ENCODE data around the gene CKS2.

The CKS2 gene

DNA sequence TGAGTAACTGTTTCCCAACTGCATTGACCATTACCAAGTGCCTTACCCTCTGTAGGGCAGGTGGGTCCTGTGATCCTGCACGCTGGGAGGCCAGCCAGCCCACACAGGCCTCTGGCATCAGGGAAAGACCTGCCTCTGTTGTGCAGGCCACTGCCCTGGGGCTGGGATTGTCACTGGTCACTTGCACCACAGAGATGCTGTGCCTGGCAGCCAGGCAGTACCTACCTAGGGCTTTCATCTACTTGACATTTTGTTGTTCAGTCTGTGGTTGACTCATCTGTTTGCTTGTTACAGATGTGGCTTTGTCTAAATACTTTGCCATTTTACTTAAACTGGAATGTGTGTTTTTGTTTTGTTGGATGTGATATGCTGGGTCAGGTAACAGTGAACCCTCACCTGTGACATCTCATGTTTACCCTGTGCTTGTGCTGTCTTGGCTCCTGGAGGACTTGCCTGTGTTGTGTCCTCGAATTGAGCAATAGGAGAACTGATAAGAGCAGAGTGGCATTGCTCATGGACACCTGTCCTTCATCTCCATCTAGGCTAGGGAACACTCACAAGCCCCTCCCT, 40.1 kb downstream of the CKS2 start:
- DNase-seq, result no peak

DNA sequence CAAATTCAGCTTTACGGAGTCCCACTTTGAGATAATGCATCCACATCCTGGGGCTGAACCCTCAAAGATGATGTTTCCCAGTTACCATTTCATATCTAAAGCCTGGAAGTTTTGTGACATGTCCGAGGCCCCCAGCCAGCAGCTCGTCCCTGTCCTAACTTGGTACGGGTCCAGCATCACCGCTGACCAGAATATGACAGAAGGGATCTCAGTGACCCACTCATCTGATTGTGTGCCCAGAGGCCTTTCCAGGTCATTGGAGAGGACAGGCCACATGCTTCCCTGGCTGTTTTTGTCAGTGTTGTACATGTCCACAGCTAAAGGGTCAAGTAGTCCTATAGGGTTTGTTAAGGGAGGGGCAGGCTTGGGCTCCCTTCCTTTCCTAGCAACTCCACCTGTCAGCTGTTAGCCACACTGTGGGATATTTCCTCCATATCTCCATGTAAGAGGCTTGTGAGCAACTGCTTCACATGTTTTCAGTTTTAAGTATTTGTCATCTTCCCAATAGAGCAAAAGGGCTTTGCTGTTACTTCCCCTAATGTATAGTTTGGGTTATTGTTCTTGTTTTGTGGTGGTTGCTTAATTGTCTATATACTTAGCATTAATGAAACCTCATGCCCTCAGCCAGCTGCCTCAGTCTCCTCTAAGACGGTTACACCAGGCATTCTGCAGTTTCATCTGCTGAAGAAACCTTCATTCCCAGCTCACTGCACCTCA, 40.7 kb downstream of the CKS2 start:
- no peak for DNase-seq

DNA sequence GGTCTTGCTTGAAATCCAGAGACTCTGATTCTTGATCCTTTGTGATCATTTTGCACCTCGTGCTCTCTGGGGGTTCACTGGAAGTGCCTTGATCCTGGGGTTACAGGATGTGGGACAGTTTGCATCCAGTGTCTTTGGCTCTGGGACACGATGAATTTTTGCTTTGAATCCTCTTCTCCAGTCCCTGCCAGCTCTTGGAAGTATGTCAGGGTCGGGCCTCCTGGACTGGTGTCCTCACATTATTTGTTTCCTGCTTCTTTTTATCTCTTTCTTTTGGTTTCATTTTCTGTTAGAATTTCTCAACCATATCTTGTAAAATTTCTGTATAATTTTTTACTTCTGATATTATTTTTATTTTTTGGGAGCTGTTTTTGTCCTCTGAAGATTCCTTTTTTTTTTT, 41.5 kb downstream of the CKS2 start:
- no peak for DNase-seq

DNA sequence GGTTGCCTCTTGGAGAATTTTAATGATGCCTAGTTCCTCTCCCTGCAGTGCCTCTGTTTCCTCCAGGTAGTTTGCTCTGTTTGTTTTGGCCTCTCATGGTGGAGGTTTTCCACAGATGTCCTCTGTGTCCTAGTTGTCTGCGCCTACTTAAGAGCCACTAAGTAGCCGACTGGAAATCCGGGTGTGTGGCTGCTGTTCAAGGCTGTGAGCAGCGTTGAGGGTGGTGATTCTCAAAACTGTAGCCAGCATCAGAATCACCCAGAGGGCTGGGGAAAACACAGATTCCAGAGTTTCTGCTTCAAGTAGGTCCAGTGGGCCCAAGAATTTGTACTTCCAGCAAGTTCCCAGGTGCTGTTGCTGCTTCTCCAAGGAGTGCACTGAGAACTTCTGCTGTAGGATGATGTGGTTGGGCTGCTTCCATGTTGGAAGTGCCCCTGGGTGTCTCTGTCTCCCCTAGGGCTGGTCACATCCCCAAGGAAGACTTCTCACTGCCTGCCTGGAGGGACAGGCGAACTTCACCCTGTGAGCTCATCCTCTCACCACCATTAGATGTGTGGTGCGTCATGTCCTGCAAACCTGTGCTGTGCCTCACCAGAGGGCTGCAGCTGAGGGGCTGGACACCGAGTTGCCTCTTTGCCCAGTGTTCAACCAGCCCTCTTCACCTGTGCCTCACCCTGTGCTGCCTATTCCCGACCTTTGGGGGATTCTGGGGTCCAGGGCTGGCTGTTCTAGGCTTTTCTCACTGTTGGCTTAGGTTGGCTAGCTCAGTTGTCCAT, 42.1 kb downstream of the CKS2 start:
- no peak for DNase-seq

DNA sequence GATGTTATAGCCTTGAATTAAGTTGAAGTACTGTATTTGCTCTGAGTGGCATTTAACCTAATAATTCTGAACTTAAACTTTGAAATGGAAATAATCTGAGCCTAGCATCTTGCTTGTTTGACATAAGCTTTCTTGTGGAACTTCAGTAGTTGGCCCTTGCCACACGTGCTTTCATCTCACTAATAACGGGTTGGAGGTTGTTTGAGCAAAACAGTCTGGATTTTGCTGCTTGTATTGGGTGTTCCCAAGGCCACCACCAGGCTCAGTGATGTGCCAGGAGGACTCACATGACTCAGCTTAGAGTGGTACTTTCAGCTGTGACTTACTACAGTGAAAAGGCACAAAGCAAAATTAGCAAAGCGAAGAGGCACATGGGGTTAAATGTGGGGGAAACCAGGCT, 43.0 kb downstream of the CKS2 start:
- no peak for DNase-seq

DNA sequence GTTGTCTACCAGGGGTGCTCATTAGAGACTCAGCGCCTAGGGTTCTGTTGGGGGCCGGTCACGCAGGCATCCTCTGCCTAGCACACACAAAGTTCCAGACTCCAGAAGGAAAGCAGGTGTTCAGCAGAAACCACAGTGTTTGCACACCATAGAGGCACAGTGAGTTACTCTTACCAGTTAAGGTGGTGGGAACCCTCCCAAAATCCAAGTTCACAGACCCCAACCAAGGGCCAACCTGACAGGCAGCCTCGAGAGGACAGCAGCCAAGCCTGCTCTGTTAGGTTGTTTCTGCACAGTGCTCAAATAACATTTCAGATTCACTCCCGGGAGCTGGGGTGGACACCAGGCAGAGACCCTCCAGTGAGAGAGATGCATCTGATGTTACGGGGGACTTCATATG, 43.5 kb downstream of the CKS2 start:
- no peak for DNase-seq

DNA sequence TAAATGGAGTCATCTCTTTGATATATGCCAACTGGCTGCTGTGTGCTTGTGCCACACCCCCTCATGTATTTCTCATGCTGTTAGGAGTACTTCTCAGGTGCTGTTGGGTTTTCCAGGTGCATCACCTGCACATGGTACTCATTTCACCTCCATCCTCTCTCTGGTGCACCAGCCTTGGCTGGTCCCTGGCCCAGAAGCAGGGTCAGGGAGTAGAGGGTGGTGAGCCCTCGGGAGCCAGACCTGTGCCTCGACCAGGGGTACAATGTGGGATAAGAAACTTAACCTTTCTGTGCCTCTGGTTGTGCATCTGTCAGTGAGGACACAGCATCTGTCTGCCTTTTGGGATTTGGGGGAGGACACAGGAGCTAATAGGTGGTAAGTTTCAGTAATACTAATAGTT, 45.8 kb downstream of the CKS2 start:
- no peak for DNase-seq

DNA sequence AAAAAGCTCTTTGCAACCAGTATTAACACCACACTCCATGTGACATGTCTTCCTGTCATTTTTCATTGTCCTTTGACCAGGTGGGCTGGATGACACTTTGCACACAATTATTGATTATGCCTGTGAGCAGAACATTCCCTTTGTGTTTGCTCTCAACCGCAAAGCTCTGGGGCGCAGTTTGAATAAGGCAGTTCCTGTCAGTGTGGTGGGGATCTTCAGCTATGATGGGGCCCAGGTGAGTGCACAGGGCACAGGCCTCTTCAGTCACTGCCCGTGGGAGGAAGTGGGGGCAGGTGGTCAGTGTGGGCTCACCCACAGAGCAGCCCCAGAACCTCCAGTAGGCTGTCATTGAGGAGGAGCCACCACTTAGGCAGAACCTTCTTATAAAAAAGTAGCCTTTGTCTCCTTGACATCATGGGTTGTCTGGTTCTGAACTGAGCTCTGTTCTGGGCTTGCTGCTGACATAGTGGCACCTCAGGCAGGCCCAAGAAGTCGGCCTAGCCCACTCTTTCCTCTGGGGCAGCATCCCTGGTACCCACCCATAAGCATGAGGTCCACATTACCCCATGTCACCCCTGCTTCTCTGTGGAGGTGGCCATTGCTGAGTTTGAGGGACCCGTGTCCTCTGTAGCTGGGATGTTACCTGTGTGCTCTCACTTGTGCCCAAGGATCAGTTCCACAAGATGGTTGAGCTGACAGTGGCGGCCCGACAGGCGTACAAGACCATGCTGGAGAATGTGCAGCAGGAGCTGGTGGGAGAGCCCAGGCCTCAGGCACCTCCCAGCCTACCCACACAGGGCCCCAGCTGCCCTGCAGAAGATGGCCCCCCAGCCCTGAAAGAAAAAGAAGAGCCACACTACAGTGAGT, 46.6 kb downstream of the CKS2 start:
- DNase-seq, result no peak

DNA sequence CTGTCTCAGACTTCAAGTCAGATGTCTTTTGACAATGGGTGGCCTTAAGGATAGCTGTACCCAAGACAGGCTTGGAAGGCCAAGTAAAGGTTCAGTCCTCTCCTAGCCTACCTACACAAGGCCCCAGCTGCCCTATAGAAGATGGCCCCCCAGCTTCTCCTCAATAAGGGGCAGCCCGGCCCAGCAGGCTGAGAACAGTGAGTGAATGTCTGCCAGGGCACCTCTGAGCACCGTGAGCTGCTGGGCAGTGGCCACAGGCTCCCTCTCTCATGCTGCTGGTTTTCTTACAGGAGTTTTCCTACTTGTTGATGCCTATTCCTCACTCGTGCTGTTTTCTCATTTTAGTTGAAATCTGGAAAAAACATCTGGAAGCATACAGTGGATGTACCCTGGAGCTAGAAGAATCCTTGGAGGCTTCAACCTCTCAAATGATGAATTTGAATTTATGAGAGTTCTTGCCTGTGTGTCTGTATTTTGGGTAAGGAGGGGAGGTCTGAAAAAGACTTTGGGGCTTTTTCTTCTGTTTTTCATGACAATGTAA, 47.5 kb downstream of the CKS2 start:
- no peak for DNase-seq

DNA sequence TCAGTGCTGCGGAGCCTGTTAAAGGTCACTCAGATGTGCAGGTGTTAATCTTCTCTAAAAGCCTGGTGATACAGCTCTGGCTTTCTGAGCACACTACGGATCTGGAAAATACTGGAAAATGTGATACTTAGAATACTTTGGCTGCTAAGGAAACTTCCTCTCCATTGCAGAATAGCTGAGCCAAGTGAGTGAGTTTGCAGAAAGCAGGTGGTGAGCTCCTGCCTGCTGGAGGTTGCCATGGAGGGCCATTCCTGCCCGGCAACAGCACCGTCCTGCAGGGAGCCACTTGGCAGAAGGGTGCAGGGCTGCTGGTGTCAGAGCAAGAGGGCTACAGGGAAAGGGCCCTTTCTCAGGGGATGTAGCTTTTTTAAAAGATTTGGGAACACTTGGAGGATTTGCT, 48.0 kb downstream of the CKS2 start:
- DNase-seq, result no peak

DNA sequence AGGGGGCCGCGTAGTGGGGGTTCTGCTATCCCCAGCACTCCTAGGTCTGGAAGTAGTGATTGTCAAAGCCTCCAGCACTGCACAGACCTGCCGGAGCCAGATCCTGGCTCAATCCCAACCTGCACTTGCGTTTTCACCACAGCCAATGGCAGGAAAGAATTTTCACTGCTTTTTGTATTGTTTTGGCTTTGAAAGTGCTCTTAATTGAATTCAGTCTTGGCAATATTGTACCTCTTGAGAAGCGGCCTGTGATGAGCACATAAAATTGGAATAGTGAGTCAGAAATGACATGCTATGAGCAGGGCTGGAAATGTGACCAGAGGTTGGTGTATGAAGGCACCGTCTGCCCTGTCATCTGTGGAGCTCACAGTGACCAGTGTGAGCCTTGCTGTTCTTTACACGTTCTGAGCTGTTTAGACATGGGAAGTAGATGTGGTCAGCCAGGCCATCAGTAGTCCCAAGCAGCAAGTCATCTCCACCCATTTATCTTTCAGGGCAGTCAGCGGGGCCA, 48.8 kb downstream of the CKS2 start:
- DNase-seq, result no peak

DNA sequence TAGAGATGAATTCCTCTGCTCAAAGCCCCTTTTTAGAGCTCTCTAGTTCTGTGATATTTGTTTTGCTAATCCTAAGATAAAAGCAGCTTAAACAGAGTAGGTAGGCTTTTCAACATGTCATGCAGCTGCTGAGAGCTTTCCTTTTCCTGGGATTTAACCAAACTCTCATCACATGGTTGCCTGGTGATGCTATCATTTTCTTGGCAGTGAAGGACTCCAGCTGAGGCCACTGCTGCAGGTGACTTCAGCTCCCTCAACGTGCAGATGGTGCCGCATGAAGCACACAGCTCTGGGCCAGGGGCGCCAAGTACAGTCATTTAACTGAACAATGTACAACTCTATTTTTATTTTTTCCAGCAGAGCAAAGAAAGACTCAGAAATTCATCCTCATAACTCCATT, 49.5 kb downstream of the CKS2 start:
- no peak for DNase-seq

DNA sequence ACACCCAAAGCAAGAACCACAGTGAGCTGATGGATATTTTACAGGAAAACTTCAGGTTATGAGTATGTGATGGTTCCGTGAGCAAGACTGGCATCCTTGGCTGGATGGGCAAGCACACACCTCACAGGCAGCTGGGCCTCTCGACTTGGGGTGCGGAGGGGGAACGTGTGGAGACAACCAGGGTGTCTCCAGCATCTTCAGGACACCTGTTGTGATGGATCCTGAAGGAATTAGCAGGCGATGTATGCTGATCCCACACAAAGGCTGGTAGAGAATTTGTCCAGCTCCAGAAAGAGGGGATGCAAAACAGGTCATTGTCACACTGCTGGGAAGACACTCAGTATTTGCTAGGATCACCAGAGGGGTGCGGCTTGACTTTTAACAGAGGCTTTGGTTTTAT, 50.0 kb downstream of the CKS2 start:
- DNase-seq, result no peak

DNA sequence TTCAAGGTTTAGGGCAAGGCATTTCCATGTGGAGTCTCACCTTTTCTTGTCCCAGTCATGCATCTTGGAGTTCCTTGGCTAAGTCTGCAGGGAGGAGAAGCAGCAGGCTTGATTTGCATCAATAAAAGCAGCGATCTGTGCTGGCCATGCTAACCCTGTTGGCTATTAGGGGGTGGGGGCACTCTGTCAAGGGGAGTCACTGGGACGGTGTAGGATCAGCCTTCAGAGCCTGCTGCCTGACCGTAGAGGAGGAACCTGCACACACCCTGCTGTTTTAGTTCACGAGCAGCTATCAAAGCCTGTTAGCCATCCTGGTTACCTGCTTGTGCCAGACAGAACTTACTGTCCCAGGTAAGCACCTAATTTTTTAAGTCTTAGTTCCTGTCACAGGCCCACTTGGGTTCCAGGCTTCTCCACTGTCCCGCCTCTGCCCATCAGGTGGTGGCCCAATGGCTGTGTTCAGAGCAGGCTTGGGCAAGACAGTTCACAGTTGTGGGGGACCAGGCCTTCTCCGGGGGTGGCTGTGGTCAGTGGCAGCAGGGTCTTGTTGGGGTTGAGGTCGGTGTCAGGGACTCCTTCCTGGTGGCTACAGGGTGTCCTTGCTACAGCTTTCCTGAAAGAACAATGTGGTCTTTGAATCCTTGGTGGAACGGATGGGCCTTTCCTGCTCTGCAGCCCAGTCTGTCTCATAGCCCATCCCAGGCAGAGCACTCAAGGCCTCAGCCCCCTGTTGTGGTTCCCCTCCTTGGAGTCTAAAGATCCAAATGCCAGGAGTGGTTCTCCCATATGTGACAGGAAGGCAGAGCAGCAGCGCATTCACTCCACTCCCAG, 51.0 kb downstream of the CKS2 start:
- DNase-seq, result no peak

DNA sequence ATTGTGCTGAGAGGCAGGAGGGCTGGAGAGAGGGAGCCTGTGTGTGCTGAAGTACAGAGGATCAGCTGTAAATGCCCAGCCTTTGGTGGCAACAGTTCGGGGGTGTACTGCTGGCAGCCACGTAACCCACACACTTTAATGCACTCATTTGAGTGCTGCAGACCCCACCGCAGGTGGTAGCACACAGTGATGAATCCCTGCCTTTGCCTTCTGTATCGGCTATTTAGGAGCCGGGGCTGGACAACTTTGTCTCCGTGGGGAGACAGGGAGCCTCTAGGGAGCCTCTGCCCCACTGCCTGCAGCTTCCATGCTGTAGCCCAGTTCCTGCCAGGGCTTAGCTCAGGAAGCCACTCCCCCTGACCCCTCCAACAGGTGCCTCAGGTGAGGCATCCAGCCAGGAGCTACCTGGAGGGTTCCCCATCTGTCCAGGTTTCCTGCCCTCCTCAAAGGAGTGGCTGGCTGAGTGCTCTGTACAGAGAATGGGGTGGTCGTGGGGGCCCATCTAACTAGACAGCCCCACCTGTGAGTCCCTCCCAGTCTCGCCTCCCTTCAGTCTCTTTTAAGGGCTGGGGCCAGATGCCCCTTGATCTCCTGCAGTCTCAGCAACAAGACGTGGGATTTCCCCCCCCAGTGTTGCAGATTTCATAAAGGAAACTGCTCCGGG, 51.8 kb downstream of the CKS2 start:
- no peak for DNase-seq

DNA sequence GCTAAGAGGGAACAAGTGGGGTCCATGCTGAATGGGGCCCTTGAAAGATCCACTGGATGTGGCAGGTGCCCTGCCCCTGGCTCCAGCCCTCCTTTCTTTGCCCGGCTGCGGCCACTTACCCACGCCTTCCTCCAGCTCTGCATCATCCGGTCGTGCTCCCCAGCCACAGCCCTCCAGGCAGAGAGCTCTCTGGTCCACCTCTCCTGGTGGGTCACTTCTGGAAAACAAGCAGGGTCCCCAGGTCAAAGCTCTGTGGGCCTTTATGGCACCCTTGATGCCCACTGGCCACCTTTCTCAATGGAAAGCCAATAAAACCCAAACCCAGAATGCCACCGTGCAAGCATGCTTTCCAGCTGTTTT, 52.3 kb downstream of the CKS2 start:
- no peak for DNase-seq

DNA sequence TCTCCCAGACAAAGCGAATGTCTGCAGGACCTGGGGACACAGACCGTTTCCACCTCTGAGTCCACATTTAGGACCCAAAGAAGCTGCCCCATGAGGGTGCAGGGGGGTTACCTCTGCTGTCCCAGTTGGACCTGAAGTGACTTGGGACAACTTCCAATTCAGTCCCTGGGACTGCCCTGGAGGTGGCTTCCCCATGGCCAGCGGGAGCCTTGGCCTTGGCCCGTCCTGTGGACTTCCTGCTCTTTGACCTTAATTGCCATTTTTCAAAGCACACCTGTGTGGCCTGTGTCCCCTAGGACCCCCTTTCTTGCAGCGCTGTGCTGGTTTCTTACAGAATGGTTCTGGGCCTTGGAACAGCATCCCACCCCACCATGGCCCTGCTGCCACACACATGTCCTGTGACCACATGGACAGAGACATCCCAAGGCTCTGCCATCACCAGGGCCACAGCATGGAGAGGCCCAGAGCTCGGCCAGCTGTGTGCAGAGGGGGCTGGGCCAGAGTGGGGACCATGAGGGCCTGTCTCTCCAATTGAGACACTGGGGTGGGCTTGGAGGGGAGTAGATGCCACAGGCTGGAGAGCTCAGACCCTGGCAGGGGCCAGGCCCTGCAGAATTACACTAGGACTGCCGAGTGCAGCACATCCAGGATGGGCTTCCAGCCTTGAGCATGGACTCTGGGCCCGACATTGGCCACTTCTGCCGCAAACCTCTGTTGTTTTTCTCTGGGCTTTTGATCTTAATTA, 53.1 kb downstream of the CKS2 start:
- DNase-seq, result no peak

DNA sequence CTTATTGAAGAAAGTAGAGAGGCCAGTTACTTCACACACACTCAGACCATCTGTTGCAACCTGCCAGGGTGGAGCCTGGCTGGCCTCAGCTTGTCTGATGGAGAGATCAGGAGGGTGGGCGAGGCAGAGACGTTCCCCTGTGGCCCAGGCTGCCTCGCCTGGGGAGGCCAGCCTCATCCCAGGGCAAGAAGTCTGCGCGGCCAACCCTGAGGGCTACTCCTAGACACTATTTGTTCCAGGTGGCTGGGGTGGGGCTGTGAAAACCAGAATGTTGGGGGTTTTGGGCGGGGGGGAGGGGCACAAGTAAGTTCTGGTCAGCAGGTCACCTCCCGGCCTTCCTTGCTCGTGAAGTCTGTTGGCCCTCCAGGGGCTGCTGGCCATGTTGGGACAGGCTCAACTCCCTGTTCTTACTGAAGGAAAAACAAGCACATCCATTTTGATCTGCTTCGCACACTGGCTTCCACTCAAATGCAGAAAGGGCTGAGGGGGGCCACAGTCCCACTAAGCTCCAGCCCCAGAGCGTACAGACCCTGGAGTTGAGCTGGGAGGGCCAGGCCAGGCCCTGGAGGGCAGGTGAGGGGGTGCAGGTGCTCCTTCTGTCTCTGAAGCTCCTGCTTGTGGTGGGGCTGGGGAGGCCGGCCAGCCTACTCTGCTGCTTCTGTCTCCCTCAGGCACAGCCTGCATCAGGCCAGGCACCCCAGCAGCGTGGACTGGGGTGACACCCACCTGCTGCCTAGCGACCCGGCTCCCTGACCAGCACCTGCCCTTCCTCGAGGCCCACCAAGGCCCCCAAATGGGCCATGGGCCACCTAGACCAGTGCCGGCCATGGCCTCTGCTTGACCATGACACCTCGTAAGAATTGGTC, 53.9 kb downstream of the CKS2 start:
- no peak for DNase-seq

DNA sequence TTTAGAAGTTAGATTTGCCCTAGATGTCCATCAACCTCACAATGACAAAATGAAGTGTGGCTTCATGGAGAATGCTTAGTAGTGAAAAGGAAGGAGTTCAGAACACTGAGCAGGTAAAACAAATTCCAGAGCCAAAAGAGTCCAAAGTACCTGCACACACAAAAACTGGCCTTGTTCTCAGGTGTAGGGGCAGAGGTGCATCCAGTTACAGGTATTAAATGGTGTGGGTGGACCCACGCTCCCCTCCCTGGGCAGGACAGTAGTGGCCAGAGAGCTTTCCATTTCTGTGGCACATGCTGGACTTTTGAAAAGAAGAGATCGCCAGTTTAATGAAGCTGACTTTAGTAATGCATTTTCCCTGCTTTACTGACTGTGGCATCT, 54.5 kb downstream of the CKS2 start:
- DNase-seq, result no peak
